Neural cell (in vitro differentiated cells): ENCODE measurements around the gene HIPK4.

Source experiments
- MXI1 ChIP-seq: fragments of 450-650 bp; conservative IDR thresholded peaks from 2 replicates; pipeline ENCODE4 v1.6.1; 2014; ENCODE audit warnings: antibody characterized with exemption, mild to moderate bottlenecking; ENCODE audit not compliant: poor library complexity, severe bottlenecking
- RAD21 ChIP-seq: fragments of 450-650 bp; conservative IDR thresholded peaks from 2 replicates; pipeline ENCODE4 v1.6.1; 2014; ENCODE audit warnings: antibody characterized with exemption, mild to moderate bottlenecking, moderate library complexity
- TAF1 ChIP-seq: IDR thresholded peaks from 2 replicates; pipeline ENCODE4 v1.6.1; 2012; ENCODE audit warnings: low read depth
- TF ChIP-seq, protein P1 (sequence below): fragments of 450-650 bp; IDR thresholded peaks from 2 replicates; pipeline ENCODE4 v1.5.1; 2014; ENCODE audit warnings: antibody characterized with exemption, mild to moderate bottlenecking, moderate library complexity; ENCODE audit not compliant: poor library complexity, severe bottlenecking

DNA sequence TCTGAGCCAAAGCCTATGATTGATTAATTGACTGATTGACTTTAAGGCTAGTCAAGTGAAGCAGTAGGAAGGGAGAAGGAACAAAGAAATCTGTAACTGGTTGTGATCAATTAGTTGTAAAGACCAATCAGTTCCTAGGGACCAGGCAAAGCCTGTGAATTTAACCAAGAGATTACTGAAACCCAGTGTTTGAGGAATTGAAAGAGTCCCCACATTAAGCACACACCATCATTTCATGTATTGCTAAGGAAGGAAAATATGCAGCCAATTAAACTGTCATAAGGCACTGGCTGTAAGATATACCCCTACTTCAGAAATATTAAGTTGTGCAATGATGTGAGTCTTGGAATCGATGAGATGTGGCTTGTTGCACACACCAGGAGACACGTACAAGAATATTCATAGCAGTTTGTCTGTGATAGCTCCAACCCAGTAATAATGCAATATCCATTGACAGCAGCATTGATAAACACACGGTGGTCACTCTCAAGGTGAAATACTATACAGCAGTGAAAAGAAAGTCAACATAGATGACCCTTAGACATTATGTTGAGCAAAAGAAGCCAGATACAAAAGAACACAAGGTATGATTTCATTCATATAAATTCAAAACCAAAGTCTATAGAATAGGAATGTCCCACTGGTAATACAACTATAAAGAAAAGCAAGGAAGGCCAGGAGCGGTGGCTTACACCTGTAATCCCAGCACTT is 50.8 kb downstream of the HIPK4 start:
- TF ChIP-seq MXI1 (no peak), TAF1 (no peak), RAD21 (no peak)
- TF ChIP-seq, protein P1, sequence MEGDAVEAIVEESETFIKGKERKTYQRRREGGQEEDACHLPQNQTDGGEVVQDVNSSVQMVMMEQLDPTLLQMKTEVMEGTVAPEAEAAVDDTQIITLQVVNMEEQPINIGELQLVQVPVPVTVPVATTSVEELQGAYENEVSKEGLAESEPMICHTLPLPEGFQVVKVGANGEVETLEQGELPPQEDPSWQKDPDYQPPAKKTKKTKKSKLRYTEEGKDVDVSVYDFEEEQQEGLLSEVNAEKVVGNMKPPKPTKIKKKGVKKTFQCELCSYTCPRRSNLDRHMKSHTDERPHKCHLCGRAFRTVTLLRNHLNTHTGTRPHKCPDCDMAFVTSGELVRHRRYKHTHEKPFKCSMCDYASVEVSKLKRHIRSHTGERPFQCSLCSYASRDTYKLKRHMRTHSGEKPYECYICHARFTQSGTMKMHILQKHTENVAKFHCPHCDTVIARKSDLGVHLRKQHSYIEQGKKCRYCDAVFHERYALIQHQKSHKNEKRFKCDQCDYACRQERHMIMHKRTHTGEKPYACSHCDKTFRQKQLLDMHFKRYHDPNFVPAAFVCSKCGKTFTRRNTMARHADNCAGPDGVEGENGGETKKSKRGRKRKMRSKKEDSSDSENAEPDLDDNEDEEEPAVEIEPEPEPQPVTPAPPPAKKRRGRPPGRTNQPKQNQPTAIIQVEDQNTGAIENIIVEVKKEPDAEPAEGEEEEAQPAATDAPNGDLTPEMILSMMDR: no peak
